Measurements from ENCODE around the gene ADRB1.

GRCh38 chr10:114051714-114052113 lies 8.0 kb downstream of the ADRB1 start:
- no peak for TF ChIP-seq CTCF (conservative IDR thresholded peaks at IDR 0.05; ENCODE audit: low read depth, low read length)
- TF ChIP-seq EZH2phosphoT487 (IDR thresholded peaks at IDR 0.05; ENCODE audit: borderline replicate concordance, low read length), result no peak
